Measurements from ENCODE around the gene CEP128.

Gene CEP128

DNA sequence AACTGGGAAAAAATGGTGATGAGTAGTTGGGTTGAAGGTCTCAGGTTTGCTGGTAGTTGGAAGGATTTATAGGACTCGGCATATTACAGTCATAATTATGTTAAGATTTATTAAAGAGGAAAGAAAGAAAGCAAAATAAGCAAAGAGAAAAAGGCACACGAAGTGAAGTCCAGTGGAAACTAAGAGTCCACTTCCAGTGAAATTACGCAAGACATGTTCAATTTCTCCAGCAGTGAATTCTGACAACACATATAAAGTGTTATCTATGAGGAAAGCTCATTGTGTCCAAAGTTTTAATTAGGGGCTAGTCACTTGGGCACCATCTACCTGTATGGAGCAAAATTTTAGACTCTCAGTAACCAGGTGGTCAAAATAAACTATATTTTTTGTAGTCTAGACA, 143.3 kb downstream of the CEP128 start:
- Histone ChIP-seq H3K4me3 (no peak overlapping the region), H3K27ac (no peak overlapping the region)

GRCh38 chr14:80792771-80793170, 148.8 kb downstream of the CEP128 start:
- Histone ChIP-seq H3K27ac (no peak overlapping the region), H3K4me3 (no peak overlapping the region)

GRCh38 chr14:80787876-80788275, 153.7 kb downstream of the CEP128 start:
- H3K27ac ChIP-seq: no peak overlapping the region
- H3K4me3 ChIP-seq: no peak overlapping the region

DNA sequence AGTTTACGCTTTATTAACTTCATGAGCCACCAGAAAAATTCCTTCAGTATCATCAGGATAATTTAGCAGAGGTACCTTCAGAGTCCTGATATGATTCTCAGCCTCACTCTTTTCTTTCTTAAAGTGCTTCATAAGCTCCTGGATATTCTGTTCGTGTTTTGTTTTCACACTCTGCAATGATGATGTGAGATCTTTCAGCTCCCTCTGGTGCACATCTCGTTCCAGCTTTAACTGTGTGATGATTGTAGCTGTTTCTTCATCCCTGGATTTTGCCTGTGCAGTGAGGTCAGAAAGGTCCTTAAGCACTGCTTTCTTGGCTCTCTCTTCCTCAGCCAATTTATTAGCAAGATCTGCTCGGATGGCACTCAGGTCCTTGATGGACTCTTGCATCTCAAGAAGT, 156.7 kb downstream of the CEP128 start:
- peak overlapping the region in 1 of 21 experiments; percentile 18 for H3K27ac ChIP-seq
- H3K4me3 ChIP-seq: no peak overlapping the region

DNA sequence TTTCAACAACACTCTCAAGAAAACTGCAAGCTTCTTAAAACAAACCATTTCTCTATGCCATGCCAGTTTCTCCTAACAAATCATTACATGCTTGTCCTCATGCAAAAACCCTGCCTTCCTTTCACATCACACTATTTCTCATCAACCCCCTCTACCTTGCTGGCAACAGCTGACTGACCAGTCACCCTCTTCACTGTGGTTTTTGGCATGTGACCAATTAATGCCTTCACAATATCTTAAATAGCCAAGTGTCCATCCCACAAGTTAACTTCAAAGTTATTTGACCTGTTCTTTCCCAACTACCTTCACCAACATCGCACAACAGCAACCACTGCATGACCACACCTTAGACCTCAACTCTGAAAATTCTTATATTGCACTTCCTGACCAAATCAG, 159.6 kb downstream of the CEP128 start:
- Histone ChIP-seq H3K27ac (no peak overlapping the region), H3K4me3 (no peak overlapping the region)

GRCh38 chr14:80780500-80780899, 161.0 kb downstream of the CEP128 start:
- H3K4me3 ChIP-seq: no peak overlapping the region

GRCh38 chr14:80776657-80777056, 164.9 kb downstream of the CEP128 start:
- Histone ChIP-seq H3K4me3 (no peak overlapping the region), H3K27ac (no peak overlapping the region)

More at GRCh38 chr14:80780500-80780899, 161.0 kb downstream of the CEP128 start:
- H3K27ac ChIP-seq: no peak overlapping the region

- no peak overlapping the region for H3K27ac ChIP-seq
- no peak overlapping the region for H3K4me3 ChIP-seq
Observed at GRCh38 chr14:80776186-80776585, 165.4 kb downstream of the CEP128 start.

DNA sequence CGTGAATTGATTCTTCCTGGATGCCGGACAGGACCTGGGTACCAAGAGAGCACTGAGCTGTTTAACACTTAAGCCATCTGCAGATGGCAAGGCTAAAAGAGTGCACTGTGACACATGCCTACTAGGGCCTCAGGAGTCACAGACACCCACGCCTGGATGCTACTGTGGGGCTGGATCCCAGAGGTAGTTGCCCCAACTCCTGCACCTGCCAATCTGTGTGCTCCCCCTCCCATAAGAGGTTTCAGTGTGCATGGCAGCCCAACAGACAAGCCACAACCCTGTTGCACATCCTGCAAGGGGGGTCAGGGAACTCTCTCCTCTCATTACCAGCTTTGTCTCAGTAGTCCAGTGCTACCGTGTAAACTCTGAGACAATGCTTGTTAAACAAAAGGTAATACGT, 169.0 kb downstream of the CEP128 start:
- H3K4me3 ChIP-seq: no peak overlapping the region

GRCh38 chr14:80771201-80771600, 170.3 kb downstream of the CEP128 start:
- H3K4me3 ChIP-seq: no peak overlapping the region

More for the DNA sequence above, 169.0 kb downstream of the CEP128 start:
- peak overlapping the region in 2 of 21 experiments; percentile 1 to 50 for H3K27ac ChIP-seq

DNA sequence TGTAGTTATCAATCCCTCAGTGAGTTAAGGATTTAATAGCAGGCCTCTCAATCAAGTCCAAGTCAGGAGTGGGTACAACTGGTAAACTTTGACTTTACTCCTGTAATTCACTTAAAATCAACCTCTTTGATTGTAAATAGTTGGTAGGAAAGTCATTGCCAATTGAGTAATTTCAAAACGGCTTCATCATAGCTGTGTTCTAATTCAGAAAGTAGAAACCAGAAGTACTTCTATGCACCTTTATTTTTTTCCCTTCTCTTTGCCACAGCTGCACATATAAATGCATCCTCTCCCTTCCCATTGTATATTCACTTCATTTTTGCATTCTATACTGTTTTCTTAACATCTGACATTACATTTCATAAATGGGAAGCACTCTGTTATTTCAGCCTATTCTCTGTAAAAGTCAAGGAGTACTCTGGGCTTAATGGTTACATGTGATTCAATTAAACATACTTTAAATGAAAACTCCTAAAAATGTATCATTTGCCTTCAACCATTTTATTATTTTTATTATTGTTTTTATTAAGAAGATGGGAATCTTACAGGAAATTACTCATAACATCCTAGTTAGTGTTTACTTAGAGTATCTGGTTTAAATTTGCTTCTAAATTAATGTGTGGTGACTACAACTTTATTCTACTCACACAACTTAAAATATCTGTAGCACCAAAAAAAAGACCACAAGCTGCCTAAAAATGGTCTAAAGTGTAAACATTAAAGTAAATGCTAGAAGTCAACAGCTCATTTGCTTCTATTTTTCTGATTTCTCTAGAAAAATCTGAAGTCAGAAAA, 171.2 kb downstream of the CEP128 start:
- H3K27ac ChIP-seq: peak overlapping the region in 8 of 21 experiments; percentile 15 to 78 (median 35)
- H3K4me3 ChIP-seq: no peak overlapping the region

More at GRCh38 chr14:80771201-80771600, 170.3 kb downstream of the CEP128 start:
- H3K27ac ChIP-seq: peak overlapping the region in 5 of 21 experiments; percentile 1 to 50 (median 32)

GRCh38 chr14:80768646-80769045, 172.9 kb downstream of the CEP128 start:
- H3K4me3 ChIP-seq: no peak overlapping the region
- H3K27ac ChIP-seq: peak overlapping the region in 1 of 21 experiments; percentile 10

DNA sequence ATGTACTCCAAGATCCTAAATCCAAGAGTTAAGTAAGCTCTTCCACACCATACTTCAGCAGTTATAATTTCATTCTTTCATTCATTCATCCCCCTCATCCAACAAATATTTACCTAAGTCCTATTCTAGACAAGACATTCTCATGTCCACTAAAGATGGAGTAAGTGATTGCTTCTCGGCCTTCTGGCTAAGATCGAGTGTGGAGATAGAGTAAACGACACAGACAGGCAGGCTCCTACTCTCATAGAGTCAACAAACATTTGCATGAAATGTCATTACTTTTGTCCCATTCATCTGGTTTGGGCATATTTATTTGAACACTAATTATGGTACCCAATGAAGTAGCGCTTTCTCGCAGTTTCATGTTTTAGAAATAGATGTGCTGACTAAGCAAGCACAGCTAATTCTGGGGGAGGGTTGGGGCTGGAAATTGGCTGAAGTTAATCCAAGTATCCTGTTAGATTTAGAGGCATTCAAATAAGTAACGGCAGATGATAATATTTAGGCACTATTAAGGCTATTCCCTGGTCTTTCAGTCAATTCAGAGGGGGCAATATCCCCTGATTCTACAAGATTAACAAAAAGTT, 176.5 kb downstream of the CEP128 start:
- Histone ChIP-seq H3K4me3 (no peak overlapping the region), H3K27ac (no peak overlapping the region)

DNA sequence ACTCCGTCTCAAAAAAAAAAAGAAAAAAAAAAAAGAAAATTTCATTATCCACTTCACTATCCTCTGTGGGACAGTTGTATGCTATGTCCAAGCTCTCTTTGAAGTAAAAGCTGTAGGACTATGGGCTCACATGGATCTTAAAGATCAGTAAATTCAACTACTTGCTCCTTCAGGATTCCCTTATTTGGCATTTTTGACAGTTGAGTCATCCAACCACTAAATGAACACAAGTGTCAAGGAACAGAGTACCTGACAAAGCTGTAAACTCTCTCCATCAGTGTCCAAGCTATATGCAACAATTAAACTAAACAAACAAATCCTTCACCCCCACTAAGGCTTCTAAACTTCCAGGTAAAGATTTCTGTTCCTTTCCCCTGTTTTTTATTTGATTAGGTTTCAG, 177.0 kb downstream of the CEP128 start:
- no peak overlapping the region for H3K27ac ChIP-seq
- no peak overlapping the region for H3K4me3 ChIP-seq

DNA sequence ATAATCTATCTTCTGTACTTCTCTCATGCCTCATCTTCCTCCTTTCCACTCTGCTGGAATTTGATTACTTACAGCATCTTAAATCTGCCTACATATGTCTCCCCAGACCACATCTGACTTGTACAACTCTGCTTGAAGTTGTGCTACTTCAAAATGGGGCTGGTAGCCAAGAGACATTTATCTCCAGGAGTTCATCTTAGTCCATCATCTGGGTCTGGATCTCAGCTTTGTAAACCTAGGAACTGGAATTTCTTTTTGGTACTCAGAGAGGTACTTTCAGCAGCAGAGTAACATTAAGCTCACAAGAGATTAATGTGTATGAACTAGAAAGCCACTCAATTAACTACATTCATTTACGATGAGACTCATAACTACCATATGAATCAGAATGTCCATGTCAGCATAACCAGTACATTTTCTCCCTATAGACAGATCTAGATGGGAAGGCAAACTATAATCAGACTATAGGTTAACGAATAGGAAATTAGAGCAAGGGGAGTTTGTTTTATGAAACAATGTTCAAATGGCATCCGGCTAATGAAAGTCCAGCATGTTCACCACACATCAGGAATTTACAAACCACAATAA, 178.8 kb downstream of the CEP128 start:
- Histone ChIP-seq H3K4me3 (no peak overlapping the region), H3K27ac (no peak overlapping the region)

DNA sequence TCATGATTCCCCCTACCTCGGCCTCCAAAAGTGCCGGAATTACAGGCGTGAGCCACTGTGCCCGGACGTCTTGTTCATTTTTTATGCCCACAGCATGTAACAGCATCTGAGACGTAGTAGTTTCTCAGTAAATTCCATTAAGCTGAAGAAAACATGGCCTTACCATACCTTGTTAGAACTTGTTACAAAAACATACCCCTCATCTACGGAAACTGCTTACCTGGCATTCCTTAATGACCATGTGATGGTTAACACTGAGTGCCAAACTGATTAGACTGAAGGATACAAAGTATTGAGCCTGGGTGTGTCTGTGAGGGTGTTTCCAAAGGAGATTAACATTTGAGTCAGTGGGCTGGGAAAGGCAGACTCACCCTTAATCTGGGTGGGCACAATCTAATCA, 186.8 kb downstream of the CEP128 start:
- H3K4me3 ChIP-seq: no peak overlapping the region
- H3K27ac ChIP-seq: no peak overlapping the region

GRCh38 chr14:80751285-80751684, 190.3 kb downstream of the CEP128 start:
- Histone ChIP-seq H3K4me3 (no peak overlapping the region), H3K27ac (no peak overlapping the region)

DNA sequence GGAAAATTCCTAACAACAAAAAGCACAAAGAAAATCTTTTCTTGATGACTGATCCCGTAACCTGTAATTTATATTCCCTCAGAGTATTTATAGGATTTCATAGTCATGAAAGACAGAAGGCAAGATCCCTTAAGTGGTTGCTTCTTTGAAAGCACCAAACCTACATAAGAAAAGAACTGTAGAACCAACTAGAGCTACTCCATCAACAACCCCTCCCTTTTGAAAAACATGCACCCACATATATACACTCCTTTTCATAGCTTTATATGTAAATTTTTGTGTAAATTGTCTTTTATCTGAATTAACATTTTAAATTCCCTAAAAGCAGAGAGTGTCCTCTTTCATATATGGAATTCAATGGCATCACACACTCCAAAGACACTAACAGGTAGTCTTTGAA, 215.3 kb downstream of the CEP128 start:
- no peak overlapping the region for H3K4me3 ChIP-seq
- no peak overlapping the region for H3K27ac ChIP-seq

GRCh38 chr14:80718940-80719339, 222.6 kb downstream of the CEP128 start:
- Histone ChIP-seq H3K4me3 (no peak overlapping the region), H3K27ac (no peak overlapping the region)

GRCh38 chr14:80714474-80714873, 227.1 kb downstream of the CEP128 start:
- H3K4me3 ChIP-seq: no peak overlapping the region
- no peak overlapping the region for H3K27ac ChIP-seq
